SK-N-SH (cell line): ENCODE results near the gene KRT3. TPM values are rescaled to one million over a fixed set of nuclear protein-coding genes. Genes with fewer than 3 reads are reported as not detected.

Source experiments
- CTCF ChIA-PET: fragments of 300-600, 350-600 bp; formaldehyde crosslinking; extraction: SDS; loops from one replicate; lab custom pipeline; 2021; lab: Yijun Ruan, JAX
- POLR2A ChIA-PET: fragments of 350-600 bp; sonication (Branson Sonifier 250); formaldehyde crosslinking; extraction: SDS; loops from one replicate; lab custom pipeline; 2020; ENCODE audit warnings: antibody characterized with exemption, inconsistent platforms; lab: Yijun Ruan, JAX
- DNase-seq: peaks from one replicate; pipeline ENCODE4 v3.0.0; 2012
- H2AFZ ChIP-seq: fragments of 200-600 bp; sonication (generic); 2 replicates; pipeline ENCODE4 v1.8.1; 2016; ENCODE audit warnings: antibody characterized with exemption, mild to moderate bottlenecking, low read depth
- H3F3A ChIP-seq: fragments of 200-600 bp; sonication (generic); replicated peaks from 2 replicates; pipeline ENCODE3; 2016; ENCODE audit warnings: antibody characterized with exemption, mild to moderate bottlenecking; ENCODE audit not compliant: insufficient read depth
- H3K27ac ChIP-seq, 2 experiments: fragments of 200-500 bp in 1 of 2; fragments of 200-600 bp in 1 of 2; sonication (Bioruptor generic) in 1 of 2; sonication (generic), shearing (Covaris generic) in 1 of 2; 2 replicates each; pipeline versions ENCODE4 v1.5.1 to v1.6.1; 2014 to 2016; ENCODE audit warnings: low read depth in 2 of 2, inconsistent platforms in 1 of 2, low read length in 1 of 2, mild to moderate bottlenecking in 1 of 2, mixed read lengths in 1 of 2
- H3K27me3 ChIP-seq: fragments of 200-600 bp; sonication (generic), shearing (Covaris generic); 2 replicates; pipeline ENCODE4 v1.6.1; 2016; ENCODE audit warnings: mixed run types; ENCODE audit not compliant: insufficient read depth
- H3K36me3 ChIP-seq, 2 experiments: fragments of 200-500 bp in 1 of 2; fragments of 200-600 bp in 1 of 2; sonication (Bioruptor generic) in 1 of 2; sonication (generic) in 1 of 2; replicated peaks in 1 of 2; 2 replicates each; pipeline versions ENCODE3 to v1.5.1; 2014 to 2016; ENCODE audit warnings: low read length in 1 of 2, mild to moderate bottlenecking in 1 of 2; ENCODE audit not compliant: insufficient read depth in 2 of 2, control insufficient read depth in 1 of 2
- H3K4me1 ChIP-seq, 2 experiments: fragments of 200-500 bp in 1 of 2; fragments of 200-600 bp in 1 of 2; sonication (Bioruptor generic) in 1 of 2; sonication (generic), shearing (Covaris generic) in 1 of 2; 2 replicates each; pipeline versions ENCODE4 v1.5.1 to v1.6.1; 2014 to 2016; ENCODE audit warnings: low read depth in 1 of 2, low read length in 1 of 2, mixed run types in 1 of 2; ENCODE audit not compliant: insufficient read depth in 2 of 2, control insufficient read depth in 1 of 2
- H3K4me2 ChIP-seq: fragments of 200-600 bp; sonication (generic), shearing (Covaris generic); 2 replicates; pipeline ENCODE4 v1.6.1; 2017; ENCODE audit warnings: mixed run types
- H3K4me3 ChIP-seq, 2 experiments: fragments of 200-500 bp in 1 of 2; fragments of 200-600 bp in 1 of 2; sonication (Bioruptor generic) in 1 of 2; sonication (generic), shearing (Covaris generic) in 1 of 2; 2 replicates each; pipeline versions ENCODE4 v1.5.1 to v1.8.1; 2014 to 2016; ENCODE audit warnings: low read depth in 2 of 2, inconsistent platforms in 1 of 2, low read length in 1 of 2, mild to moderate bottlenecking in 1 of 2, mixed read lengths in 1 of 2, moderate library complexity in 1 of 2
- H3K79me2 ChIP-seq: fragments of 200-600 bp; sonication (generic); 2 replicates; pipeline ENCODE4 v1.8.1; 2017; ENCODE audit warnings: mild to moderate bottlenecking; ENCODE audit not compliant: insufficient read depth
- H3K9ac ChIP-seq: fragments of 200-600 bp; sonication (generic); 2 replicates; pipeline ENCODE4 v1.6.1; 2017; ENCODE audit warnings: mixed run types
- H3K9me2 ChIP-seq: fragments of 200-600 bp; sonication (generic); 2 replicates; pipeline ENCODE4 v1.6.1; 2017; ENCODE audit warnings: mixed run types
- H3K9me3 ChIP-seq: fragments of 200-600 bp; sonication (generic); 2 replicates; pipeline ENCODE4 v1.6.1; 2017; ENCODE audit warnings: mixed run types, mild to moderate bottlenecking, moderate library complexity
- H4K20me1 ChIP-seq: fragments of 200-600 bp; sonication (generic); 2 replicates; pipeline ENCODE4 v1.6.1; 2017; ENCODE audit warnings: mild to moderate bottlenecking, mixed run types; ENCODE audit not compliant: insufficient read depth
- ELF1 ChIP-seq: IDR thresholded peaks from 2 replicates; pipeline ENCODE4 v1.4.0; 2012
- EP300 ChIP-seq, 2 experiments: IDR thresholded peaks; 2 replicates each; pipeline versions ENCODE4 v1.4.0 to v1.6.1; 2012; ENCODE audit warnings: borderline replicate concordance in 1 of 2, low read depth in 1 of 2, low read length in 1 of 2
- FOXM1 ChIP-seq: IDR thresholded peaks from 2 replicates; pipeline ENCODE4 v1.4.0; 2012; ENCODE audit warnings: low read depth, mild to moderate bottlenecking
- GABPA ChIP-seq: IDR thresholded peaks from 2 replicates; pipeline ENCODE4 v1.4.0; 2012; ENCODE audit warnings: low read depth, mild to moderate bottlenecking
- GATA2 ChIP-seq: sonication (generic); formaldehyde crosslinking; IDR thresholded peaks from 2 replicates; pipeline ENCODE4 v1.5.0; 2020; ENCODE audit warnings: mild to moderate bottlenecking, missing genetic modification reagents
- RAD21 ChIP-seq: IDR thresholded peaks from 2 replicates; pipeline ENCODE4 v1.6.1; 2012; ENCODE audit warnings: mild to moderate bottlenecking, low read length
- RCOR1 ChIP-seq: fragments of 150-350 bp; IDR thresholded peaks from 2 replicates; pipeline ENCODE4 v1.6.1; 2017; ENCODE audit warnings: antibody characterized with exemption, low read length
- RXRA ChIP-seq: IDR thresholded peaks from 2 replicates; pipeline ENCODE4 v1.4.0; 2012; ENCODE audit warnings: low read depth, mild to moderate bottlenecking, borderline replicate concordance
- SMC3 ChIP-seq: IDR thresholded peaks from 2 replicates; pipeline ENCODE4 v1.6.1; 2012; ENCODE audit warnings: low read depth, low read length, improper control_type of control experiment
- TAF1 ChIP-seq: IDR thresholded peaks from 2 replicates; pipeline ENCODE4 v1.6.1; 2012; ENCODE audit warnings: low read depth, mild to moderate bottlenecking, low read length, moderate library complexity, borderline replicate concordance
- WGBS: methylation state at CpG from one replicate; pipeline ENCODE4 v1.1.6; 2017; ENCODE audit warnings: low lambda C conversion rate; 5-methylcytosine and 5-hydroxymethylcytosine counted together
- polyA plus RNA-seq, 3 experiments: library from polyadenylated mRNA; depleted of rRNA; stranded (reverse); fragments of >200 nt; gene quantifications; 2 replicates each; pipeline ENCODE4 v1.2.3, GENCODE V29; 2012
- TF ChIP-seq, protein P1 (sequence below): fragments of 150-350 bp; IDR thresholded peaks from 2 replicates; pipeline ENCODE4 v1.6.1; 2016; ENCODE audit warnings: mild to moderate bottlenecking, low read depth, low read length
- TF ChIP-seq, protein P2 (sequence below): IDR thresholded peaks from 2 replicates; pipeline ENCODE4 v1.4.0; 2012; ENCODE audit warnings: low read depth
- TF ChIP-seq, protein P3 (sequence below): IDR thresholded peaks from 2 replicates; pipeline ENCODE4 v1.4.0; 2012; ENCODE audit warnings: low read depth, borderline replicate concordance
- TF ChIP-seq, protein P4 (sequence below): IDR thresholded peaks from 2 replicates; pipeline ENCODE4 v1.6.1; 2012; ENCODE audit warnings: mild to moderate bottlenecking, low read depth, low read length, moderate library complexity

The KRT3 gene
- polyA plus RNA-seq, 1 of the 3 experiments (the other 2 are of a cell fraction), result not detected

DNA sequence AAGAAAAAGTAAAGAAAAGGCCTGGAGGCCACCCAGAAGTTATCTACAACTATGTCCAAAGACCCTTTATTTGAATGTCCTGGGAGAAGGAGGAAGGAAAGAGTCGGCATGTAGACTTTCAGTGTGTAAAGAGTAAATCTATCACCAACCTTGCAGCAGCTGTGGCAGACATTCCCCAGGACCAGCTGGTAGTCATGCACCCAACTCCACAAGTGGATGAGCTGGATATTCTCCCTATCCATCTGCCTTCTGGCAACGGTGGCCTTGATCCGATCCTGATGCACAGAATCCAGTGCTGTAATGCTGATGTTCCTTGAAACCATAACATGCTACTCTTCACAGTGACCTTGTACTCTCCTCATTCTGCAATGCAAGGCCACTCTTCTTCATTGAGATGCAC is 46.1 kb downstream of the KRT3 start:
- Histone ChIP-seq H3K9ac (no peak overlapping the region), H3K27me3 (peaks cover 16% of the 10 kb centered on the region; the same call in 1 of the 2 replicates), H2AFZ (no peak overlapping the region), H3K9me2 (no peaks in the 10 kb centered on the region), H3F3A (no peaks in the 10 kb centered on the region), H3K36me3 (no peaks in the 10 kb centered on the region), H3K27ac (no peak overlapping the region), H4K20me1 (no peaks in the 10 kb centered on the region), H3K4me1 (no peaks in the 10 kb centered on the region; a peak in 1 of 4 replicates), H3K9me3 (no peaks in the 10 kb centered on the region)
- 26% methylated on average over 3 of the region's 3 CpGs for WGBS
- DNase-seq, result no peak
- TF ChIP-seq FOXM1 (no peak), RCOR1 (no peak), SMC3 (no peak), EP300 (IDR thresholded peaks at IDR 0.05; ENCODE audit: borderline replicate concordance in 1 of 2, low read depth in 1 of 2, low read length in 1 of 2) (no peak), RAD21 (no peak)
- TF ChIP-seq, protein P1, sequence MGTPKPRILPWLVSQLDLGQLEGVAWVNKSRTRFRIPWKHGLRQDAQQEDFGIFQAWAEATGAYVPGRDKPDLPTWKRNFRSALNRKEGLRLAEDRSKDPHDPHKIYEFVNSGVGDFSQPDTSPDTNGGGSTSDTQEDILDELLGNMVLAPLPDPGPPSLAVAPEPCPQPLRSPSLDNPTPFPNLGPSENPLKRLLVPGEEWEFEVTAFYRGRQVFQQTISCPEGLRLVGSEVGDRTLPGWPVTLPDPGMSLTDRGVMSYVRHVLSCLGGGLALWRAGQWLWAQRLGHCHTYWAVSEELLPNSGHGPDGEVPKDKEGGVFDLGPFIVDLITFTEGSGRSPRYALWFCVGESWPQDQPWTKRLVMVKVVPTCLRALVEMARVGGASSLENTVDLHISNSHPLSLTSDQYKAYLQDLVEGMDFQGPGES, result no peak
- TF ChIP-seq, protein P2, sequence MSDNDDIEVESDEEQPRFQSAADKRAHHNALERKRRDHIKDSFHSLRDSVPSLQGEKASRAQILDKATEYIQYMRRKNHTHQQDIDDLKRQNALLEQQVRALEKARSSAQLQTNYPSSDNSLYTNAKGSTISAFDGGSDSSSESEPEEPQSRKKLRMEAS, result no peak
- TF ChIP-seq, all 33 proteins: peak for 0
- H3K4me3 ChIP-seq, result no peak overlapping the region
- ChIA-PET CTCF (no interaction called here), POLR2A (no interaction called here)
- no peak overlapping the region for H3K4me2 ChIP-seq
- no peaks in the 10 kb centered on the region for H3K79me2 ChIP-seq

DNA sequence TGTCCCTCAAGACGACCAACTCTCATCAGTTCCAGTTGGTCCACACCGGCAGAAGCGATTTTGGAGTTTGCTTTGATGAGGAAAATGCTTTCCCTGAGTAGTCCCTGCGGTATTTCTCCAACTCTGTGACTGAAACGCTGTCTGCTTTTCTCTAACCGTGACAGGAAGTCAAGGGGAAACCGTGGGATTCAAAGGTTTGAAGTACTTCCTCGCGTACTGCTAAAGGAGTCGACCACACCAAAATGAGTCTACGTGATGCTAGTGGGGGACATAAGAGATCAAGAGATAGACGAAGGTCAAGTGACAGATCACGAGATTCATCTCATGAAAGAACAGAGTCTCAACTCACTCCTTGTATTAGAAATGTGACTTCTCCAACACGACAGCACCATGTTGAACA is 47.3 kb downstream of the KRT3 start:
- POLR2A ChIA-PET, result no interaction called here
- CTCF ChIA-PET, result no interaction called here

More for the DNA sequence above, 47.3 kb downstream of the KRT3 start:
- no peak overlapping the region for H3K4me2 ChIP-seq
- H3K4me1 ChIP-seq, result no peaks in the 10 kb centered on the region; a peak in 1 of 4 replicates
- no peaks in the 10 kb centered on the region for H3F3A ChIP-seq
- H4K20me1 ChIP-seq, result no peaks in the 10 kb centered on the region
- H3K9ac ChIP-seq, result no peak overlapping the region
- no peak for TF ChIP-seq TAF1
- no peak for TF ChIP-seq RAD21
- TF ChIP-seq EP300 (IDR thresholded peaks at IDR 0.05; ENCODE audit: borderline replicate concordance in 1 of 2, low read depth in 1 of 2, low read length in 1 of 2), result no peak
- no peak for TF ChIP-seq ELF1
- TF ChIP-seq, protein P3, sequence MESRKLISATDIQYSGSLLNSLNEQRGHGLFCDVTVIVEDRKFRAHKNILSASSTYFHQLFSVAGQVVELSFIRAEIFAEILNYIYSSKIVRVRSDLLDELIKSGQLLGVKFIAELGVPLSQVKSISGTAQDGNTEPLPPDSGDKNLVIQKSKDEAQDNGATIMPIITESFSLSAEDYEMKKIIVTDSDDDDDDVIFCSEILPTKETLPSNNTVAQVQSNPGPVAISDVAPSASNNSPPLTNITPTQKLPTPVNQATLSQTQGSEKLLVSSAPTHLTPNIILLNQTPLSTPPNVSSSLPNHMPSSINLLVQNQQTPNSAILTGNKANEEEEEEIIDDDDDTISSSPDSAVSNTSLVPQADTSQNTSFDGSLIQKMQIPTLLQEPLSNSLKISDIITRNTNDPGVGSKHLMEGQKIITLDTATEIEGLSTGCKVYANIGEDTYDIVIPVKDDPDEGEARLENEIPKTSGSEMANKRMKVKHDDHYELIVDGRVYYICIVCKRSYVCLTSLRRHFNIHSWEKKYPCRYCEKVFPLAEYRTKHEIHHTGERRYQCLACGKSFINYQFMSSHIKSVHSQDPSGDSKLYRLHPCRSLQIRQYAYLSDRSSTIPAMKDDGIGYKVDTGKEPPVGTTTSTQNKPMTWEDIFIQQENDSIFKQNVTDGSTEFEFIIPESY, result no peak
- no peak for TF ChIP-seq RXRA
- TF ChIP-seq, protein P4, sequence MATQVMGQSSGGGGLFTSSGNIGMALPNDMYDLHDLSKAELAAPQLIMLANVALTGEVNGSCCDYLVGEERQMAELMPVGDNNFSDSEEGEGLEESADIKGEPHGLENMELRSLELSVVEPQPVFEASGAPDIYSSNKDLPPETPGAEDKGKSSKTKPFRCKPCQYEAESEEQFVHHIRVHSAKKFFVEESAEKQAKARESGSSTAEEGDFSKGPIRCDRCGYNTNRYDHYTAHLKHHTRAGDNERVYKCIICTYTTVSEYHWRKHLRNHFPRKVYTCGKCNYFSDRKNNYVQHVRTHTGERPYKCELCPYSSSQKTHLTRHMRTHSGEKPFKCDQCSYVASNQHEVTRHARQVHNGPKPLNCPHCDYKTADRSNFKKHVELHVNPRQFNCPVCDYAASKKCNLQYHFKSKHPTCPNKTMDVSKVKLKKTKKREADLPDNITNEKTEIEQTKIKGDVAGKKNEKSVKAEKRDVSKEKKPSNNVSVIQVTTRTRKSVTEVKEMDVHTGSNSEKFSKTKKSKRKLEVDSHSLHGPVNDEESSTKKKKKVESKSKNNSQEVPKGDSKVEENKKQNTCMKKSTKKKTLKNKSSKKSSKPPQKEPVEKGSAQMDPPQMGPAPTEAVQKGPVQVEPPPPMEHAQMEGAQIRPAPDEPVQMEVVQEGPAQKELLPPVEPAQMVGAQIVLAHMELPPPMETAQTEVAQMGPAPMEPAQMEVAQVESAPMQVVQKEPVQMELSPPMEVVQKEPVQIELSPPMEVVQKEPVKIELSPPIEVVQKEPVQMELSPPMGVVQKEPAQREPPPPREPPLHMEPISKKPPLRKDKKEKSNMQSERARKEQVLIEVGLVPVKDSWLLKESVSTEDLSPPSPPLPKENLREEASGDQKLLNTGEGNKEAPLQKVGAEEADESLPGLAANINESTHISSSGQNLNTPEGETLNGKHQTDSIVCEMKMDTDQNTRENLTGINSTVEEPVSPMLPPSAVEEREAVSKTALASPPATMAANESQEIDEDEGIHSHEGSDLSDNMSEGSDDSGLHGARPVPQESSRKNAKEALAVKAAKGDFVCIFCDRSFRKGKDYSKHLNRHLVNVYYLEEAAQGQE, result no peak
- no peak for TF ChIP-seq RCOR1
- TF ChIP-seq GATA2 (CRISPR knock-in tag), result no peak
- TF ChIP-seq GABPA, result no peak
- no peaks in the 10 kb centered on the region for H3K9me2 ChIP-seq
- WGBS, result 29% methylated on average over 14 of the region's 14 CpGs
- H3K4me3 ChIP-seq, result no peak overlapping the region
- H3K27ac ChIP-seq, result no peak overlapping the region
- peaks cover 16% of the 10 kb centered on the region; the same call in 1 of the 2 replicates for H3K27me3 ChIP-seq
- no peak overlapping the region for H2AFZ ChIP-seq
- H3K36me3 ChIP-seq, result no peaks in the 10 kb centered on the region
- DNase-seq, result no peak
- no peaks in the 10 kb centered on the region for H3K79me2 ChIP-seq
- no peaks in the 10 kb centered on the region for H3K9me3 ChIP-seq
